GM23338 (cell line): ENCODE data around the gene DNASE2. TPM values are rescaled to one million over a fixed set of nuclear protein-coding genes. Genes with fewer than 3 reads are reported as not detected.

ENCODE experiments used
- ATAC-seq: fragments of 200-7000 bp; cut with Tn5 transposase; 3 replicates; pipeline ENCODE4 v1.9.1; 2020
- DNase-seq: peaks from one replicate; pipeline ENCODE4 v3.0.0-alpha.2; 2015; ENCODE audit warnings: low spot score
- H2AFZ ChIP-seq: fragments of 200-600 bp; sonication (generic); 2 replicates; pipeline ENCODE4 v1.8.0; 2016; ENCODE audit warnings: antibody characterized with exemption, mild to moderate bottlenecking, moderate library complexity
- H3F3A ChIP-seq: fragments of 200-600 bp; sonication (generic); replicated peaks from 2 replicates; pipeline ENCODE4 v1.8.0; 2017; ENCODE audit warnings: antibody characterized with exemption, mixed run types, low read depth
- H3K27ac ChIP-seq: fragments of 200-600 bp; sonication (generic); 2 replicates; pipeline ENCODE4 v1.6.1; 2016; ENCODE audit warnings: low read depth
- H3K27me3 ChIP-seq: fragments of 200-600 bp; sonication (generic); 2 replicates; pipeline ENCODE4 v1.8.0; 2016; ENCODE audit warnings: mild to moderate bottlenecking, mixed run types, moderate library complexity; ENCODE audit not compliant: insufficient read depth
- H3K36me3 ChIP-seq: fragments of 200-600 bp; sonication (generic); 2 replicates; pipeline ENCODE4 v1.8.0; 2016; ENCODE audit warnings: mild to moderate bottlenecking; ENCODE audit not compliant: insufficient read depth
- H3K4me1 ChIP-seq: fragments of 200-600 bp; sonication (generic); 2 replicates; pipeline ENCODE4 v1.8.0; 2016; ENCODE audit warnings: mild to moderate bottlenecking, moderate library complexity; ENCODE audit not compliant: insufficient read depth
- H3K4me2 ChIP-seq: fragments of 200-600 bp; sonication (generic); 2 replicates; pipeline ENCODE4 v1.7.1; 2017; ENCODE audit warnings: mixed run types
- H3K4me3 ChIP-seq: fragments of 200-600 bp; sonication (generic); 2 replicates; pipeline ENCODE4 v1.6.1; 2016; ENCODE audit warnings: mixed run types
- H3K79me2 ChIP-seq: fragments of 200-600 bp; sonication (generic); replicated peaks from 2 replicates; pipeline ENCODE4 v1.8.0; 2017; ENCODE audit warnings: mild to moderate bottlenecking; ENCODE audit not compliant: insufficient read depth
- H3K9me2 ChIP-seq: fragments of 200-600 bp; sonication (generic); 2 replicates; pipeline ENCODE4 v1.8.0; 2017; ENCODE audit not compliant: insufficient read depth
- H4K20me1 ChIP-seq: fragments of 200-600 bp; sonication (generic); replicated peaks from 2 replicates; pipeline ENCODE4 v1.8.0; 2017; ENCODE audit warnings: mild to moderate bottlenecking; ENCODE audit not compliant: insufficient read depth
- H3K27ac Mint-ChIP-seq: 2 replicates; pipeline ENCODE4 v1.8.0; 2020; ENCODE audit warnings: inconsistent platforms, mild to moderate bottlenecking, moderate library complexity, mixed read lengths
- H3K27me3 Mint-ChIP-seq: 3 replicates; pipeline ENCODE4 v1.8.0; 2022; ENCODE audit warnings: low read depth, mild to moderate bottlenecking, moderate library complexity, mixed read lengths, inconsistent platforms; ENCODE audit not compliant: insufficient read depth, poor library complexity
- H3K36me3 Mint-ChIP-seq: 3 replicates; pipeline ENCODE4 v1.8.0; 2021; ENCODE audit warnings: low read depth, mild to moderate bottlenecking, inconsistent platforms, moderate library complexity, mixed read lengths
- H3K4me1 Mint-ChIP-seq: 3 replicates; pipeline ENCODE4 v1.8.0; 2020; ENCODE audit warnings: mild to moderate bottlenecking, inconsistent platforms, mixed read lengths
- H3K4me3 Mint-ChIP-seq: 3 replicates; pipeline ENCODE4 v1.8.0; 2021; ENCODE audit warnings: moderate library complexity, mild to moderate bottlenecking, inconsistent platforms, mixed read lengths
- H3K9me3 Mint-ChIP-seq: 3 replicates; pipeline ENCODE4 v1.8.0; 2020; ENCODE audit warnings: moderate library complexity, mild to moderate bottlenecking, inconsistent platforms, mixed read lengths
- CREB1 ChIP-seq: fragments of 250-450 bp; sonication (Bioruptor Pico); IDR thresholded peaks from 2 replicates; pipeline ENCODE4 v1.5.0; 2020; ENCODE audit warnings: low read depth, mild to moderate bottlenecking, moderate library complexity
- CTCF ChIP-seq, 2 experiments: fragments of 200-600 bp in 1 of 2; sonication (generic) in 1 of 2; conservative IDR thresholded peaks; 2 replicates each; pipeline versions ENCODE4 v1.5.1 to v1.6.1; 2016 to 2017; ENCODE audit warnings: antibody characterized with exemption in 2 of 2, low read depth in 2 of 2, mild to moderate bottlenecking in 2 of 2, moderate library complexity in 1 of 2
- EZH2 ChIP-seq: fragments of 200-600 bp; sonication (generic); IDR thresholded peaks from one replicate; pipeline ENCODE4 v1.8.0; 2017; ENCODE audit warnings: antibody characterized with exemption, mild to moderate bottlenecking, low read depth; ENCODE audit not compliant: unreplicated experiment
- EZH2phosphoT487 ChIP-seq: fragments of 200-600 bp; sonication (generic); IDR thresholded peaks from one replicate; pipeline ENCODE4 v1.8.1; 2018; ENCODE audit warnings: antibody characterized with exemption; ENCODE audit not compliant: unreplicated experiment
- JUNB ChIP-seq: IDR thresholded peaks from one replicate; pipeline ENCODE4 v1.6.1; 2016; ENCODE audit warnings: antibody characterized with exemption; ENCODE audit not compliant: unreplicated experiment
- NANOG ChIP-seq: IDR thresholded peaks from 2 replicates; pipeline ENCODE4 v1.6.1; 2016; ENCODE audit warnings: antibody characterized with exemption, borderline replicate concordance
- POLR2AphosphoS5 ChIP-seq: IDR thresholded peaks from 2 replicates; pipeline ENCODE4 v1.6.1; 2016; ENCODE audit warnings: antibody characterized with exemption, low read depth
- REST ChIP-seq: IDR thresholded peaks from one replicate; pipeline ENCODE4 v1.6.1; 2018; ENCODE audit warnings: antibody characterized with exemption; ENCODE audit not compliant: unreplicated experiment
- STAT1 ChIP-seq: IDR thresholded peaks from one replicate; pipeline ENCODE4 v1.6.1; 2016; ENCODE audit warnings: antibody characterized with exemption; ENCODE audit not compliant: unreplicated experiment
- ZNF114 ChIP-seq: fragments of 250-450 bp; sonication (Bioruptor Pico); IDR thresholded peaks from 2 replicates; pipeline ENCODE4 v1.5.0; 2020; ENCODE audit warnings: mild to moderate bottlenecking, moderate library complexity
- ZNF331 ChIP-seq: fragments of 250-450 bp; sonication (Bioruptor Pico); IDR thresholded peaks from 2 replicates; pipeline ENCODE4 v1.5.0; 2020; ENCODE audit warnings: low read depth, mild to moderate bottlenecking, moderate library complexity
- ZNF462 ChIP-seq: fragments of 250-450 bp; sonication (Bioruptor Pico); IDR thresholded peaks from 2 replicates; pipeline ENCODE4 v1.5.0; 2020; ENCODE audit warnings: mild to moderate bottlenecking, moderate library complexity
- polyA plus RNA-seq: library from polyadenylated mRNA; unstranded; fragments of >200 nt; fragmentation: Nextera tagmentation; extraction: Ambion mirVana; gene quantifications from 2 replicates; pipeline ENCODE4 v1.2.1, GENCODE V29; 2016
- total RNA-seq: library from RNA; depleted of rRNA; stranded (reverse); fragments of >200 nt; shearing (Covaris generic); gene quantifications from 2 replicates; pipeline ENCODE4 v1.2.3, GENCODE V29; 2014

DNASE2 gene
- total and polyA plus RNA-seq, 2 experiments from 2014 or later, result 17.4 to 35.0 TPM

- ATAC-seq (no peak), DNase-seq (no peak)
- Histone ChIP-seq H3K4me2 (no peak overlapping the region), H4K20me1 (0 out of 2 replicates have a peak, but pooled peaks cover 2% of the 10 kb centered on the region), H2AFZ (no peak overlapping the region), H3K27me3 (no peaks in the 10 kb centered on the region), H3K79me2 (no peaks in the 10 kb centered on the region), H3K4me1 (no peaks in the 10 kb centered on the region), H3F3A (no peaks in the 10 kb centered on the region), H3K9me2 (no peaks in the 10 kb centered on the region), H3K36me3 (peaks cover 6% of the 10 kb centered on the region), H3K4me3 (no peak overlapping the region), H3K27ac (no peak overlapping the region)
- Mint-ChIP-seq H3K36me3 (peaks cover 41% of the 10 kb centered on the region), H3K4me1 (no peaks in the 10 kb centered on the region), H3K27ac (no peak overlapping the region), H3K9me3 (no peaks in the 10 kb centered on the region), H3K4me3 (no peak overlapping the region), H3K27me3 (peaks cover 6% of the 10 kb centered on the region)
- TF ChIP-seq EZH2, result no peak
- TF ChIP-seq REST, result no peak
- no peak for TF ChIP-seq STAT1
- no peak for TF ChIP-seq NANOG
- TF ChIP-seq CREB1 (CRISPR knock-in tag), result no peak
- TF ChIP-seq POLR2AphosphoS5, result no peak
- TF ChIP-seq ZNF114 (CRISPR knock-in tag), result no peak
- TF ChIP-seq CTCF (conservative IDR thresholded peaks at IDR 0.05; ENCODE audit: low read depth in 2 of 2), result no peak
- no peak for TF ChIP-seq ZNF331
- no peak for TF ChIP-seq JUNB
- no peak for TF ChIP-seq ZNF462 (CRISPR knock-in tag)
- no peak for TF ChIP-seq EZH2phosphoT487
Observed at GRCh38 chr19:12899891-12900518, 18.8 kb upstream of the DNASE2 start.
